H9 (cell line): Measurements from ENCODE around the gene CD27. TPM values are rescaled to one million over a fixed set of nuclear protein-coding genes. Genes with fewer than 3 reads are reported as not detected.

Experiments used
- DNase-seq: peaks from one replicate; pipeline ENCODE4 v3.0.0-alpha.2; 2017
- H2AFZ ChIP-seq: one replicate; pipeline ENCODE4 v1.6.1; 2013; ENCODE audit warnings: mild to moderate bottlenecking, low read length, control low read depth, moderate library complexity
- H2AK5ac ChIP-seq: 2 replicates; pipeline ENCODE4 v1.6.1; 2013; ENCODE audit warnings: low read length, control low read depth, mixed read lengths; ENCODE audit not compliant: insufficient read length
- H2BK120ac ChIP-seq: one replicate; pipeline ENCODE4 v1.6.1; 2013; ENCODE audit warnings: low read depth, mild to moderate bottlenecking, low read length, control low read depth, inconsistent platforms; ENCODE audit not compliant: poor library complexity, severe bottlenecking
- H2BK12ac ChIP-seq: 2 replicates; pipeline ENCODE4 v1.6.1; 2013; ENCODE audit warnings: low read length, control low read depth, mixed read lengths, low read depth; ENCODE audit not compliant: insufficient read length
- H2BK15ac ChIP-seq: 2 replicates; pipeline ENCODE4 v1.6.1; 2013; ENCODE audit warnings: low read depth, low read length, control low read depth
- H2BK20ac ChIP-seq: one replicate; pipeline ENCODE4 v1.6.1; 2013; ENCODE audit warnings: low read depth, mild to moderate bottlenecking, low read length, control low read depth, inconsistent platforms; ENCODE audit not compliant: poor library complexity, severe bottlenecking
- H2BK5ac ChIP-seq: 2 replicates; pipeline ENCODE4 v1.6.1; 2013; ENCODE audit warnings: low read length, control low read depth, mixed read lengths; ENCODE audit not compliant: insufficient read length
- H3K14ac ChIP-seq: 2 replicates; pipeline ENCODE4 v1.6.1; 2013; ENCODE audit warnings: low read length, control low read depth; ENCODE audit not compliant: insufficient read depth
- H3K18ac ChIP-seq: 2 replicates; pipeline ENCODE4 v1.6.1; 2013; ENCODE audit warnings: low read depth, mild to moderate bottlenecking, mixed read lengths, low read length, control low read depth; ENCODE audit not compliant: insufficient read length
- H3K23ac ChIP-seq: 2 replicates; pipeline ENCODE4 v1.6.1; 2013; ENCODE audit warnings: low read length, control low read depth, mixed read lengths, low read depth; ENCODE audit not compliant: insufficient read length
- H3K23me2 ChIP-seq: 2 replicates; pipeline ENCODE4 v1.6.1; 2013; ENCODE audit warnings: low read depth, mild to moderate bottlenecking, mixed read lengths, low read length, control low read depth; ENCODE audit not compliant: insufficient read length, poor library complexity, severe bottlenecking
- H3K27ac ChIP-seq: 2 replicates; pipeline ENCODE4 v1.5.1; 2013; ENCODE audit warnings: low read length, control low read depth, mixed read lengths, low read depth; ENCODE audit not compliant: insufficient read length
- H3K27me3 ChIP-seq: 2 replicates; pipeline ENCODE4 v1.6.1; 2013; ENCODE audit warnings: low read length, control low read depth, inconsistent platforms; ENCODE audit not compliant: insufficient read depth
- H3K4ac ChIP-seq: 2 replicates; pipeline ENCODE4 v1.6.1; 2013; ENCODE audit warnings: low read depth, mild to moderate bottlenecking, control low read depth, inconsistent platforms, low read length, moderate library complexity
- H3K4me1 ChIP-seq: 2 replicates; pipeline ENCODE4 v1.6.1; 2013; ENCODE audit warnings: low read length, control low read depth, inconsistent platforms; ENCODE audit not compliant: insufficient read depth
- H3K4me2 ChIP-seq: 2 replicates; pipeline ENCODE4 v1.6.1; 2013; ENCODE audit warnings: low read length, control low read depth, mixed read lengths; ENCODE audit not compliant: insufficient read length, insufficient read depth
- H3K56ac ChIP-seq: 2 replicates; pipeline ENCODE4 v1.6.1; 2013; ENCODE audit warnings: low read depth, mild to moderate bottlenecking, mixed read lengths, low read length, control low read depth; ENCODE audit not compliant: insufficient read length
- H3K79me1 ChIP-seq: 2 replicates; pipeline ENCODE4 v1.6.1; 2013; ENCODE audit warnings: low read depth, mild to moderate bottlenecking, moderate library complexity, low read length, control low read depth, inconsistent platforms; ENCODE audit not compliant: insufficient read depth, poor library complexity, severe bottlenecking
- H3K79me2 ChIP-seq: 2 replicates; pipeline ENCODE4 v1.6.1; 2013; ENCODE audit warnings: low read length, control low read depth, inconsistent platforms; ENCODE audit not compliant: insufficient read depth
- H3K9ac ChIP-seq: 2 replicates; pipeline ENCODE4 v1.6.1; 2013; ENCODE audit warnings: low read length, control low read depth, mixed read lengths; ENCODE audit not compliant: insufficient read length; ENCODE audit errors: extremely low read depth
- H3K9me3 ChIP-seq: one replicate; pipeline ENCODE4 v1.6.1; 2013; ENCODE audit warnings: low read depth, low read length, inconsistent platforms; ENCODE audit not compliant: control insufficient read depth
- H3T11ph ChIP-seq: one replicate; pipeline ENCODE4 v1.6.1; 2013; ENCODE audit warnings: mild to moderate bottlenecking, low read length, control low read depth, inconsistent platforms
- H4K20me1 ChIP-seq: one replicate; pipeline ENCODE4 v1.6.1; 2013; ENCODE audit not compliant: control insufficient read depth, insufficient read length, insufficient read depth
- H4K5ac ChIP-seq: 2 replicates; pipeline ENCODE4 v1.6.1; 2013; ENCODE audit warnings: low read depth, mild to moderate bottlenecking, mixed read lengths, low read length, control low read depth; ENCODE audit not compliant: insufficient read length
- H4K8ac ChIP-seq: replicated peaks from 2 replicates; pipeline ENCODE4 v1.6.1; 2013; ENCODE audit warnings: low read length, control low read depth, mixed read lengths, low read depth; ENCODE audit not compliant: insufficient read length
- H4K91ac ChIP-seq: 2 replicates; pipeline ENCODE4 v1.6.1; 2013; ENCODE audit warnings: low read depth, mild to moderate bottlenecking, moderate library complexity, mixed read lengths, low read length, control low read depth; ENCODE audit not compliant: insufficient read length
- H3K27ac Mint-ChIP-seq, 3 experiments: 2 replicates in 2 of 3; 3 replicates in 1 of 3; pipeline ENCODE4 v1.8.0; 2020 to 2021; ENCODE audit warnings: mixed read lengths in 3 of 3, mild to moderate bottlenecking in 1 of 3, moderate library complexity in 1 of 3
- H3K27me3 Mint-ChIP-seq: 2 replicates; pipeline ENCODE4 v1.8.0; 2021; ENCODE audit warnings: low read depth, mild to moderate bottlenecking, moderate library complexity, mixed read lengths
- H3K36me3 Mint-ChIP-seq, 3 experiments: 2 replicates in 2 of 3; 3 replicates in 1 of 3; pipeline ENCODE4 v1.8.0; 2020 to 2021; ENCODE audit warnings: low read depth in 3 of 3, mixed read lengths in 3 of 3; ENCODE audit not compliant: insufficient read depth in 1 of 3
- H3K4me1 Mint-ChIP-seq, 2 experiments: 2 replicates each; pipeline ENCODE4 v1.8.0; 2020; ENCODE audit warnings: mixed read lengths in 2 of 2
- H3K4me3 Mint-ChIP-seq, 2 experiments: 2 replicates in 1 of 2; 3 replicates in 1 of 2; pipeline ENCODE4 v1.8.0; 2020 to 2021; ENCODE audit warnings: mild to moderate bottlenecking in 2 of 2, mixed read lengths in 2 of 2, moderate library complexity in 1 of 2
- H3K9me3 Mint-ChIP-seq, 2 experiments: 2 replicates in 1 of 2; 3 replicates in 1 of 2; pipeline ENCODE4 v1.8.0; 2020; ENCODE audit warnings: mild to moderate bottlenecking in 2 of 2, mixed read lengths in 2 of 2, moderate library complexity in 1 of 2
- WGBS: extraction: QIAGEN DNeasy Blood & Tissue Kit; methylation state at CpG from one replicate; pipeline ENCODE4 v1.1.7; 2013; ENCODE audit warnings: missing lambda C conversion rate, low lambda C conversion rate, mixed read lengths; ENCODE audit not compliant: insufficient read length; ENCODE audit errors: extremely low coverage; 5-methylcytosine and 5-hydroxymethylcytosine counted together
- total RNA-seq: library from RNA; stranded (reverse); gene quantifications from 2 replicates; pipeline ENCODE4 v1.2.1, GENCODE V29; 2021
- TF ChIP-seq, protein P1 (sequence below): fragments of 200-600 bp; sonication (generic); conservative IDR thresholded peaks from 3 replicates; pipeline ENCODE4 v1.8.0; 2021; ENCODE audit warnings: antibody characterized with exemption, mild to moderate bottlenecking

Gene CD27
- total RNA-seq, 1 experiment from 2014 or later: 0.37 TPM

DNA sequence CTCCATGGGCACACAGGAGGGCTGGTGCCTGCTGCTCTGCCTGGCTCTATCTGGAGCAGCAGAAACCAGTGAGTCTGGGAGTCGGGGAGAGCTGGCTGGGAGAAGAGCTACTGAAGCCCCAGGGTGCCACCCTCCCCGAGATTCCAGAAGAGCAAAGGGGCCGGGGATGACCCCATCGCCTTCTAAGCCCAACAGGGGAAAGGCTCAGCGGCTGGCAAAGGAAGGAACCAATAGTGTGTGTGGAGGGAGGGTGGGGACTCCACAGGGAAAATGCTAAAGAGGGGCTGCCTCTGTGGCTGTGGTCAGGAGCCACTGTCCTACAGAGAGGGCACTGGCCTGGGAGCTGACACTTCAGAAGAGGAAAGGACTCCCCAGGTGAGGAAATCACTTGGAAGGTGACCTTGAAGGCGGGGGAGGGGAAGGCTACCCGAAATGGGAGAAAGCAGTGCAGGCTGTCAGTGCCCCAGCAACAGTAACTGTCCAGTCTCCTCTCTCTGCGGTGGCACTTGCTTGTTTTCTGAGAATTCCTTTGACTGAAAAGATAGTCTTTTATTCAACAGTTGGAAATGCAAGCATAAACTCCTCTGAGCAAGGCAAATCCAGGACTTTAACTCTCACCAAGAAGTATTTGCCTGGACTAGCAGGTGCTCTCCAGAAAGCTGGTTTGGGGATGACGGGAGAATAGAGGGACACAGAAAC lies 7.6 kb downstream of the CD27 start:
- Histone ChIP-seq H3K23me2 (peaks cover 3% of the 10 kb centered on the region), H4K8ac (no peak overlapping the region), H2BK5ac (no peak overlapping the region), H3K9ac (no peak overlapping the region), H2BK20ac (no peak overlapping the region), H3K4me2 (peak overlapping the region; percentile 17), H3K79me2 (no peaks in the 10 kb centered on the region), H2BK15ac (no peak overlapping the region), H3K23ac (no peak overlapping the region), H2AK5ac (no peak overlapping the region), H2BK12ac (no peak overlapping the region), H4K91ac (no peak overlapping the region), H4K20me1 (no peaks in the 10 kb centered on the region), H3K56ac (no peak overlapping the region), H2AFZ (no peak overlapping the region), H3K27ac (no peak overlapping the region), H3K79me1 (no peaks in the 10 kb centered on the region), H3K4me1 (peaks cover 11% of the 10 kb centered on the region; the same call in 1 of the 2 replicates), H3K4ac (peak overlapping the region; percentile 0; the same call in 1 of the 2 replicates), H2BK120ac (peak overlapping the region; percentile 42), H3K9me3 (no peaks in the 10 kb centered on the region), H3K14ac (peak overlapping the region; percentile 79), H3K27me3 (no peaks in the 10 kb centered on the region), H3T11ph (no peak overlapping the region), H4K5ac (peak overlapping the region; percentile 12), H3K18ac (peak overlapping the region; percentile 64)
- DNase-seq: no peak
- no peaks in the 10 kb centered on the region for H3K9me3 Mint-ChIP-seq
- H3K4me3 Mint-ChIP-seq: peak overlapping the region; percentile 55 to 73; a peak in 4 of 5 replicates
- H3K27ac Mint-ChIP-seq: peak overlapping the region; percentile 95 to 99 (median 99)
- WGBS: no CpG with 5 or more reads among the region's 9 CpGs
- peaks cover 40 to 42% of the 10 kb centered on the region in 2 experiments for H3K4me1 Mint-ChIP-seq
- H3K36me3 Mint-ChIP-seq: peaks cover 5 to 10% (median 6%) of the 10 kb centered on the region in 3 experiments; a peak in 6 of 7 replicates
- TF ChIP-seq, protein P1, sequence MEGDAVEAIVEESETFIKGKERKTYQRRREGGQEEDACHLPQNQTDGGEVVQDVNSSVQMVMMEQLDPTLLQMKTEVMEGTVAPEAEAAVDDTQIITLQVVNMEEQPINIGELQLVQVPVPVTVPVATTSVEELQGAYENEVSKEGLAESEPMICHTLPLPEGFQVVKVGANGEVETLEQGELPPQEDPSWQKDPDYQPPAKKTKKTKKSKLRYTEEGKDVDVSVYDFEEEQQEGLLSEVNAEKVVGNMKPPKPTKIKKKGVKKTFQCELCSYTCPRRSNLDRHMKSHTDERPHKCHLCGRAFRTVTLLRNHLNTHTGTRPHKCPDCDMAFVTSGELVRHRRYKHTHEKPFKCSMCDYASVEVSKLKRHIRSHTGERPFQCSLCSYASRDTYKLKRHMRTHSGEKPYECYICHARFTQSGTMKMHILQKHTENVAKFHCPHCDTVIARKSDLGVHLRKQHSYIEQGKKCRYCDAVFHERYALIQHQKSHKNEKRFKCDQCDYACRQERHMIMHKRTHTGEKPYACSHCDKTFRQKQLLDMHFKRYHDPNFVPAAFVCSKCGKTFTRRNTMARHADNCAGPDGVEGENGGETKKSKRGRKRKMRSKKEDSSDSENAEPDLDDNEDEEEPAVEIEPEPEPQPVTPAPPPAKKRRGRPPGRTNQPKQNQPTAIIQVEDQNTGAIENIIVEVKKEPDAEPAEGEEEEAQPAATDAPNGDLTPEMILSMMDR: no peak
- H3K27me3 Mint-ChIP-seq: no peaks in the 10 kb centered on the region; the same call in none of the 2 replicates
